NK-92 (cell line): ENCODE measurements around the gene LY86.
"Not testable (repeated sequence)": the region's sequence is repeated elsewhere in the genome, so short reads cannot be mapped to it uniquely, and the experiment has no call there.

Source experiments
- DNase-seq: peaks from one replicate; lab custom pipeline; 2025; ENCODE audit not compliant: unreplicated experiment; lab: John Stamatoyannopoulos, UW

Gene LY86

GRCh38 chr6:6595952-6596351 lies 7.4 kb downstream of the LY86 start:
- DNase-seq, result no peak

GRCh38 chr6:6596529-6597328 lies 8.2 kb downstream of the LY86 start:
- no peak for DNase-seq

- no peak for DNase-seq
Observed at GRCh38 chr6:6597682-6598081, 9.2 kb downstream of the LY86 start.

- DNase-seq, result no peak
Observed at GRCh38 chr6:6599468-6599873, 11.0 kb downstream of the LY86 start.

GRCh38 chr6:6600875-6601274 lies 12.4 kb downstream of the LY86 start:
- DNase-seq, result no peak

GRCh38 chr6:6602262-6602661 lies 13.7 kb downstream of the LY86 start:
- DNase-seq, result no peak

- DNase-seq, result no peak
Observed at GRCh38 chr6:6603317-6603716, 14.8 kb downstream of the LY86 start.

GRCh38 chr6:6604015-6604414 lies 15.5 kb downstream of the LY86 start:
- DNase-seq, result no peak

GRCh38 chr6:6604566-6604965 lies 16.0 kb downstream of the LY86 start:
- no peak for DNase-seq

GRCh38 chr6:6605873-6606272 lies 17.4 kb downstream of the LY86 start:
- DNase-seq, result no peak

GRCh38 chr6:6606391-6607030 lies 18.0 kb downstream of the LY86 start:
- DNase-seq, result not testable (repeated sequence)

- no peak for DNase-seq
Observed at GRCh38 chr6:6609450-6609849, 20.9 kb downstream of the LY86 start.

GRCh38 chr6:6610031-6610591 lies 21.6 kb downstream of the LY86 start:
- DNase-seq, result no peak

- no peak for DNase-seq
Observed at GRCh38 chr6:6611486-6611885, 23.0 kb downstream of the LY86 start.

GRCh38 chr6:6612308-6612707 lies 23.8 kb downstream of the LY86 start:
- no peak for DNase-seq

- DNase-seq, result not testable (repeated sequence)
Observed at GRCh38 chr6:6613103-6613718, 24.7 kb downstream of the LY86 start.

GRCh38 chr6:6614096-6614982 lies 25.8 kb downstream of the LY86 start:
- no peak for DNase-seq

- DNase-seq, result no peak
Observed at GRCh38 chr6:6614983-6615349, 26.4 kb downstream of the LY86 start.

GRCh38 chr6:6616656-6617055 lies 28.1 kb downstream of the LY86 start:
- no peak for DNase-seq

- no peak for DNase-seq
Observed at GRCh38 chr6:6619021-6619794, 30.7 kb downstream of the LY86 start.
